ENCODE measurements around the gene FSHR.

DNA sequence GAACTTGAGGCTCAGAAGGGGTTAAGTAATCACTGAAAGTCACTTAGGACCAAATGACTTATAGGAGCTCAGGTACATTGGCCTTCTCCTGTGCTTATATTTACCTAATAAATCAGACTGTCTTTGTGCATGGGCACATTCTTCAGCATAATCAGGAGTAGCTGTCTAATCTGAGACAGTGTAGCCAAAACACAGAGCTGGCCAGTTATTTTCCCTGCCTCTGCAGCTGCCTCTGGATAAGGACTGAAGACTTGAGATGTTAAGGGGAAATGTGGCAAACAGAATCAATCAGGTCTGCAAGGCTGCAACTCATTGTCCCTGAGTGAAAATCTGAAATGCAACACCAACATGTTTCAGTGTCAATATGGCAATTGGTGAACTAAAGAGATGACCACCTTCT lies 1.5 kb downstream of the FSHR start:
- TF ChIP-seq FOXA1 (IDR thresholded peaks at IDR 0.05) (no peak), ARNT (IDR thresholded peaks at IDR 0.05) (no peak), ELF4 (IDR thresholded peaks at IDR 0.05) (no peak), HDGF (IDR thresholded peaks at IDR 0.05; ENCODE audit: borderline replicate concordance) (no peak), SP1 (IDR thresholded peaks at IDR 0.05) (no peak), BHLHE40 (IDR thresholded peaks at IDR 0.05; ENCODE audit: borderline replicate concordance) (no peak), TARDBP (IDR thresholded peaks at IDR 0.05) (no peak)
